Skeletal muscle cell (primary cell): ENCODE data around the gene ALOX12B.
"Not testable (repeated sequence)": the region's sequence is repeated elsewhere in the genome, so short reads cannot be mapped to it uniquely, and the experiment has no call there.

ENCODE experiments used
- DNase-seq: peaks from one replicate; pipeline ENCODE4 v3.0.0-alpha.2; 2010; ENCODE audit warnings: low read depth
- H3K4me3 ChIP-seq: 2 replicates; pipeline ENCODE4 v1.5.1; 2011; ENCODE audit warnings: low read depth, mild to moderate bottlenecking, control low read depth, low read length, moderate library complexity

Gene ALOX12B

DNA sequence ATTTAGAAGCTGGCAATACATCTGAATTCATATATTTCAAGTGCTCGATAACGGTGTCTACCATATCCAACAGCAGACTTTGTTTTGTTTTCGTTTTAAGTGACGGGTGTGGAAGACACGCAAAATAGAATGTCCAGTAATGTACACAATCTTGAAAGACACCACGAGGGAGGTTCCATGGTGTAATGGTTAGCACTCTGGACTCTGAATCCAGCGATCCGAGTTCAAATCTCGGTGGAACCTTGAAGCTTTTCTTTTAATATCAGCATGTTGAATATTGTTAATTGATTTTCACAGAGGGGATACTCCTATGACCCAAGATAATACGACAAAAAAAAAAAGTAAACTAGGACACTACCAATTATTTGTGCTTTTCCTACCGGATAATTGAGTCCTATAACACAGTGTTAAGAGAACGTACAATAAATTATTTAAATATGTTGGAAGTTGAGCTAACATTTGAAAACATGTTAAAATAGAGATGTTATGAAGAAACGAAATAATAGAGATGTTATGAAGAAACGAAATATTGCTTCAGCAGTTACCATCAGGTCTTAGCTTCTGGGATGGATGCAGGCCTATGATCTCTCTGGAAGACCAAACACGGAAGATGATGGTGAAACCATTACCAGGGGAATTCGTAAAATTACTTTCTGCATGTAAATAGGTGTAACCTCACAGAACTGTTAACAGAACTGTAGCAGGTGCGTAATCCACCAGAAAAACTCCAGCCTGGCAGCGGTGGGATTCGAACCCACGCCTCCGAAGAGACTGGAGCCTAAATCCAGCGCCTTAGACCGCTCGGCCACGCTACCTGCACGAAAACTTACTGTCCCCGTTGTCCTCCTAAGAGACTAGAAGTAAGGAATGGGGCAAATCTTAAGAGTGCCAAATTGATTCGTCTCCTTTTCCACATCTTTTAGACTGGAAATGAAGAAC, 32.3 kb upstream of the ALOX12B start:
- peak overlapping the region; percentile 71 for H3K4me3 ChIP-seq
- peak; percentile 66 for DNase-seq

DNA sequence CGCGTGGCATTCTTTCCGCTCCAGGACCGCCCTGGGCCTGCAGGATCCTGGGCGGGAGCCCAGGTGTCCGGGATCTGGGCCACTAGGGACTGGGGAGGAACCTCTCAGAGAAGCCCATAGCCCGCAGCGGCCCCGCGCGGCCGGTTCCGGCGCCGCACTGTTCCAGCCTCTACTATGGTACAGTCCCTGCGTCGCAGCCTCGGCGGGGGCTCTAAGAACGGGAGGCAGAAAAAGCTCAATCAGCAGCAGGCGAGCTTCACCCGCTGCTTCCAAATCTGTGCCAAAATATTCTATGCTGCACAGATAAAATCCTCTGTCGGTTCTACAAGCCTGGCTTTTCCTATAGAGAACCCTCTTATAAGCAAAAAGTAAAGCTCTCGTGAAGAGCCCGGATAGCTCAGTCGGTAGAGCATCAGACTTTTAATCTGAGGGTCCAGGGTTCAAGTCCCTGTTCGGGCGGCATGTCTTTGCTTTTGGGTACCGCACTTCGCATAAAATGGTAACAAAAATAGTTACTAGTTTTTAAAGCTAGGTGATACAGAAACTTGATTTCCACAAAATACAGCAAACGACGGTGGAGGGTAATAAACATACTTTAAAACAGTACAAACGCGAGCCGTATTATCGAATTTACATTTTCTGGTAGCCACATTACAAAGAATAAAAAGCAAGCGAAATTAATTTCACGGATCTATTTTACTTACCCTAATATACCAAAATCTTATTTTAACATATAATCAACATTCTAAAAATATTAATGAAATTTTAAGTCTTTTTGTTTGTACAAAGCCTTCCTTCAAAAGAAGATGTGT, 31.5 kb upstream of the ALOX12B start:
- H3K4me3 ChIP-seq: peak overlapping the region; percentile 57
- no peak for DNase-seq

DNA sequence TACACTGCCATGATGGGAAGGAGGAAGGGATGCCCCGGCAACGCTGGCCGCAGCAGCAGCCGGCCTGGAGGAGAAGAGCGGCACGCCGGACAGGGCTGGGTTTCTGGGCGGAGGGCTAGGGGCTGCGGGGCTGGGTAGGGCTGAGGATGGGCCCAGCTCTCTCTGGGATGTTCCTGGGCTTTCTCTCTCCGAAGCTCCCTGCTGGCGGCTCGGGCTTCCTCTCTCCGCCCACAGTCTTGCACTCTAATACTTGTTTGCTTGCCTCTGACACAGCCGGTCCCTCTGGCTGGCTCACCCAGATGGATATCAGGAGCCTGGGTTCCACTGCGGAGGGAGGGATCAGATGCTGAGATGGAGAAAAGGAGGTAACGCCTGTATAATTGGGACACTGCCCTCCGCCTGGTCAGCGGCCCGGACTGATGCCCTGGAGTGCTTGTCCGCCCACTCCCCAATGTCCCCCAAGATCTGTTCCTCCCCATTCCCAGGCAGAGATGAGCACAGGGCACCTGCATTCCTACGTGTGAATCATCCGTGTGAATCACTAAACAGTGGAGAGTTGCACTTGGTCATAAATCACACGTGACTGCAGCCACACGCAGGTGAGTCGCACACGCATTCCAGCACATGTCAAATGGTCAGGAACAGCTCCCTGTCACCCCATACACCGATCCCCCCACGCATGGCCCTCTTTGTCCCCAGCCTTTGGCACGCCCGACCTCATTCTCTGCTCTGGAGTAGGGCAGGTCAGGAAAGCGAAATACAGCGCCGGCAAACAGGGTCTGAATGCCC, 30.7 kb upstream of the ALOX12B start, which contains the start of gene ALOXE3:
Gene ALOXE3, minus strand, starts transcription at position 535 of the 789 bp plus-strand sequence. Its CDS starts 524 bp downstream, at position 11.
- DNase-seq: no peak
- H3K4me3 ChIP-seq: peak within 1 kb of the TSS; percentile 57

DNA sequence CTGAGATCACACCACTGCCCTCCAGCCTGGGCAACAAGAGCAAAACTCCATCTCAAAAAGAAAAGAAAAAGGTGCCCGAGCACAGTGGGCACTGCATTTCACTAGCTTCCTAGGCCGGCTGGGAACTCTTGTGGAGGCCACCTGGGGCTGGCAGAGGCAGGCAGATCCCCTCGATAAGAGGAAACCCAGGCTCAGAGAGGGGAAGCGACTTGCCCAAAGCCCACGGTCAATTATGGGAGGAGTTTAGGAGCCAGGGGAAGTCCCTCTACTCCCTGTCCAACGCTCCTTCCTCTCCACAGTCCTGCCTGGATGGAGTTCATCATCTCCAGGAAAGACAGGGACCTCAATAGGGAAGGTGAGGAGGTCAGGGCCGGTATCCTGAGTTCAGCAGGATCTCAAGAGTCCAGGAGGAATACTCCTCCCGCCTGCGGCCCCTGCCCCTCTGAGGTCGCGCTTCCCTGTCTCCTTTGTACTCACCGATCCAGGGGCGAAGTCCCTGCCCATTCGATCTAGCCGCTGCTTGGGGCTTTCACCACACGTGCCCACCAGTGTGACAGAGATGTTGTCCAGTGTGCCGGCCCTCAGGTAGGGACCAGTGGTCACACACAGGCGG, 30.0 kb upstream of the ALOX12B start:
- no peak for DNase-seq

DNA sequence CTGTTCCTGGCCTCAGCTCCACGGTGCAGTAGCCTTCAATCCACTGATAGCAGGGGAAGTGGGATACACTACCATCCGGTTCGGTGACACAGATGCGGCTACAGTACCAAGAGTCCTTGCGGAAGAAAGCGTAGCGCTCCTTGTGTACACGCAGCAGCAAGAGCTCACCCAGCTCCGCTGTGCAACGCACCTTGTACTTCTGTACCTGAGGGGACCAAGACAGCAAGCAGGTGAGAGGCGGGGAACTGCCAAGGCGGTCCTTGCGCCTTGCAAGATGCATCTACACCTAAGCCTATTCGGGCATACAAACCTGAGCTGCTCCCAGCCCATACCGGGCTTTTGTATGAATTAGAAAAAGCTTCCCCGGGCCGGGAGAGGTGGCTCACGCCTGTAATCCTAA, 29.3 kb upstream of the ALOX12B start:
- no peak for DNase-seq
- no peak overlapping the region for H3K4me3 ChIP-seq

More for the DNA sequence above, 30.0 kb upstream of the ALOX12B start:
- peak overlapping the region; percentile 57 for H3K4me3 ChIP-seq

DNA sequence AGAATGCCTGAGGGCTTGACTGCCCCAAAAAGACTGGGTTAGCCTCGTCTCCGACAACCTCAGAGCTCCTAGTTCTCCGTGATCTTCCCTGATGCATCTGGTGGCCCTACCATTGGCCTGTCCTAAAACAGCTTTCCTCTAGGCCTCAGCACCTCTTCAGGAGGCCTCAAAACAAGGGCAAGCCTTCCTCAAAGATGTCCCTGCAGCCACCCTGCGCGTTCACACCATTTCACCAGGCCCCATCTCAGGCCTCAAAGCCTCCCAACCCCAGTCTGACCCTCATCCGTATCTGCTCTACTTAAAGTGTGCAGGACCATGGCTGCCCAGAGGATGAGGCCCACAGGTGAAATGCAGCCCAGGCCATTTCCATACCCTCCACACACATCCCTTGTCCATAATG, 23.4 kb upstream of the ALOX12B start:
- DNase-seq: no peak

DNA sequence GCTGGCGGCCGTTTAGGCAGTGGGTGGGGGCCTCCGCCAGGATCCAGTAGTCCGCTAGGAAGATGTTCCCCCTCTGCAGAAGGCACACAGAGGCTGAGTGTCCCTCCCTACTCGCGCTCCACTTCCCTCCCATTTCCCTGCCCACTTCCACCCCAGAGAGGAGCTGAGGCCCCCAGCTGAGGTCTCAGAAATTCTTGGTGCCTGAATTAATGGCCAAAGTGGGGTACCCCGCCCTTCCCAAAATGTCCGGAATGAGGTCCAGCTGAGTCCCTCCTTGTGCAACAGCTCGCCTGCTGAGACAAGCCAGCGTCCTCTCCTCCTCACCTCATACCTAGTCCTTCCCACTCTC, 22.9 kb upstream of the ALOX12B start:
- peak overlapping the region; percentile 35 for H3K4me3 ChIP-seq
- no peak for DNase-seq

More for the DNA sequence above, 23.4 kb upstream of the ALOX12B start:
- H3K4me3 ChIP-seq: no peak overlapping the region

DNA sequence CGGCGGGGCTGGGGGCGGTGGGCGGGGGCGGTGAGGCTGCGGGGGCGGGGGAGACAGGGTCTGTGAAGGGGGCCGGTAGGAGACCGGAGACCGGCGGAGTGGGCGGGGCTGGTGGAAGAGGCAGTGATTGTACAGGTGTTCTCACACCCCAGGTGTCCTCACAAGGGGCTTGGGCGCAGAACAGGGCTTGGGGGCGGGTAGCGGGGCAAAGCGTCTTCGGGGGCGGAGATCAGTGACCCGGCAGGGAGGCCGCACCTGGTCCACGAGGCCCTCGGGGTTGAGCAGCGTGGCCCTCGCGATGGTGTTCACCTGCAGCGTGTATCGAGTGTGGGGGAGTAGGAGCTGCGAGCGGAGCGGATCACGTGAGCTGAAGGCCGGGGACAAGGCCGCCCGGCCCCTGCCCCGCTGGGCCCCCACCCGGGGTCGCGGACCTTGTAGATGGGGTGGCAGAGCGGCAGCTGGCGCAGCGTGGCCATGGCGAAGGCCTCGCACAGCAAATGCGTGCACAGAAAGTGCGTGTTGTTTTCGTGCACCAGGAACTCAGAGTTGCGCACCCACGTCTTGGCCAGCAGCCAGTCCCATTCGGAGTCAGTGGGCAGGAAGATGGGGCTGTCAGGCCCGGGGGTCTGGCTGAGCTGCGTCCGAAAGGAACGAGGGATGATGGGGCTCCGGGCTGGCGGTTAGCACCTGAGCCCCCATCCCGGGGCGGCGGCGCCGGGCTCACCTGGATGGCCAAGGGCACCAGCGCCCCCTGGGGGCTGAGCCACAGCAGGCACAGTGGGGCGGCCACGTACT, 22.3 kb upstream of the ALOX12B start:
- peak overlapping the region; percentile 35 for H3K4me3 ChIP-seq
- no peak for DNase-seq

DNA sequence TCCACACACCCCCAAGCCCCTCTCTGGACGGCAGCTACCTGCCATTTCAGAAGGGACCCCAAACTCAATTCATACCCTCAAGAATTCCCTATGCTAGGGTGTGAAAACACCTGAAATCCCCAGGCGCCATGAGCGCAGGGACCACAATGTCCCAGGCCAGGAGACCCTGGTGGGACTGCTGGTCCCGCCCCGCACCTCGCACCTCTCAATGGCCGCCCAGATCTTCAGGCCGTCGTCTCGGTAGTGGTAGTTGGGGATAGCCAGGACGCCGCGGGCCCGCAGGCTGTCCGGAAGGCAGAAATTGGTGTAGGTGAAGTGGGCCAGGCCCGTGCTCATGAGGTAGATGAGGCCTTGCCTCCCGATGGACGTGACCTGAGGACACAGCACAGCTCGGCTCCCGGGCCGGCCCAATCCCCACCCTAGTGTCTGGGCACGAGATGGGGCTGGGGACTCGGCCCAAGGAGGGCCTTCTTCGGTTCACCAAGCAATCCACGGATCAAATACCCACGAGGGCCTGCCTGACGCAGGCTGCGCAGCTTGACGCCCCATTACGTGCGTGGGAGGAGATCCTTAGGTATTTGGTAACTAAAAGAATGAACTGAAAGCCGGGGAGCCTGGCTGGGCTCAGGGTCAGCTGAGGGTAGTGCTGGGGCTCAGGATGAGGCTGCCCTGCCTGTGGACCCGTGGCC, 21.6 kb upstream of the ALOX12B start:
- H3K4me3 ChIP-seq: no peak overlapping the region
- DNase-seq: no peak

DNA sequence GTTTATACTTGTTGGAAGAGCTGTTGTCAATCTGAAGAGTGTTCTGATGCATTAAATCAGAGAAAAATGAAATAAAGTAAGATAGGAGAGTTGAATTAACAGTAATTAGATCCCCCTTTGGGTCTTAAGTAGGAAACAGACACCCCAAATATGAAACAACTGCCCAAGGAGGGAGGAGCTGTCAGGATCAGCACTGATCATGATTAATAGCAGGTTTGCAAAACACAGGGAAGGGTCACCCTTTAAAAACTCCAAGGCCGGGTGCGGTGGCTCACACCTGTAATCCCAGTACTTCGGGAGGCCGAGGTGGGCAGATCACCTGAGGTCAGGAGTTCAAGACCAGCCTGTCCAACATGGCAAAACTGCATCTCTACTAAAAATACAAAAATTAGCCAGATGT, 19.5 kb upstream of the ALOX12B start:
- DNase-seq, H3K4me3 ChIP-seq: not testable (repeated sequence)

DNA sequence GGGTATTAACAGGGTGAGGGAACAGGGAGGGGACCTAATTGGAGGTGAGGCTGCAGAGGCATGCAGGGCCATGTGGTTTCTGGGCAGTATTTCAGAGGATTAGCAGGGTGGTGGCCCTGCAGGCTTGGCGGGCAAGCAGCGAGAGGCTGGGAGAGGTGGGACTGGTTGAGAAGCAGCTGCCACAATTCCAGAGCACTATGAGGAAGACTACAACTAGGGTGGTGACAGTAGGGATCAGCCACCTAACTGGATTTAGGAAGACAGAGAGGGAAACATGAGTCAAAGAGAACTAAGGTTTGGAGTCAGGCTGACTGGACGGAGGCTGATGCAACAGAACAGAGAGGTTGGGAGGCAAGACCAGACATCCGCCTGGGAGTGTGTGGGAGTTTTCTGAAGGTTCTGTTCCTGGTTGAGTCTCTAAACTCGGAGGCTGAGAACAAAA, 18.5 kb upstream of the ALOX12B start:
- no peak for DNase-seq
- no peak overlapping the region for H3K4me3 ChIP-seq

DNA sequence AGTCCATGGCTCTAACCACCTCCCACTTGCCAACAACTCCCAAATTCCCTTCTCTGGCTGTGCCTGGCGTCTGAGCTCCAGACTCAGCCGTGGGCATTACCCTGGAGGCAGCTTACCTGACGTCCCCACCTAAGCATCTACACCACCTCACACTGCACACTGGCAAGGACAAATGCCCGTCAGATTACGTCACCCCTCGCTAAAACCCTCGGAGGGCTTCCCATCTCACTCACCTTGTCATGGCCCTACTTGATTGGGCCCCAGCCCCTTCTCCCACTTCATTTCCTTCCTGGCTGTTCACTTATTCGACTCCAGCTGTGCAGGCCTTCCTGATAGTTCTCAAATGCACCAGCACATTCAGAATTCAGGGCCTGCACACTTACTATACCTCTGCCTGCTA, 17.4 kb upstream of the ALOX12B start:
- DNase-seq: no peak
- H3K4me3 ChIP-seq: no peak overlapping the region

DNA sequence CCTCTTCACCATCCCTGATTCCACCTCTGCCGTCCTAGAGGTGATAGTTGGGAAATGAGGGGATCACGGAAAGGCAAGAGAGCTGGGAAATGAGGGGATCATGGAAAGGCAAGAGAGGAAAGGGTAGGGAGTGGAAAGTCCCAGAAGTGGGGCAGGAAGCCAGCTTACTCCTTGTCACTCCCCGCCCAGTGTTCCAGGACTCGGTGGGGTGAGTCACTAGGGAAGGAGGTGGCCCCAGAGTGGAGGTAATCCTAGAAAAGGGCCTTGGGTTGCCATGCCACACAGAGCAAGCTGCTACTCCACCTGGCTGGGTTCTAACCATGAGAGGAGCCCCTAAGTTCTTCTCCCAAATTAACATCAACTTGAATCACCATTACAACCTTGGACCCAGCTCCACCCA, 16.0 kb upstream of the ALOX12B start:
- H3K4me3 ChIP-seq: no peak overlapping the region
- DNase-seq: no peak

DNA sequence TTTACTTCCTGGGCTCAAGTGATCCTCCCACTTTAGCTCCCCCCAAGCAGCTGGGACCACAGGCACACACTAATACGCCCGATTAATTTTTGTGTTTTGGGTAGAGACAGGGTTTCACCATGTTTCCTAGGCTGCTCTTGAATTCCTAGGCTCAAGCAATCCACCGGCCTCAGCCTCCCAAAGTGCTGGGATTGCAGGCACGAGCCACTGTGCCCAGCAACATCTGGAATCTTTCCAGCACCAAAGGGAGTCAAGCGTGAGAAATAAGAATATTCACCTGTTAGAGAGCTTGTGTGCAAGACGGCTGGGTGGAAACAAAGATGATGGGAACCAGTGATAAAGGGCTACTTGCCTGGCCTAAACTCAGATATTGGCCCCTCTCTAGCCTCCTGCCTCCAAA, 14.2 kb upstream of the ALOX12B start:
- DNase-seq: no peak
- no peak overlapping the region for H3K4me3 ChIP-seq

DNA sequence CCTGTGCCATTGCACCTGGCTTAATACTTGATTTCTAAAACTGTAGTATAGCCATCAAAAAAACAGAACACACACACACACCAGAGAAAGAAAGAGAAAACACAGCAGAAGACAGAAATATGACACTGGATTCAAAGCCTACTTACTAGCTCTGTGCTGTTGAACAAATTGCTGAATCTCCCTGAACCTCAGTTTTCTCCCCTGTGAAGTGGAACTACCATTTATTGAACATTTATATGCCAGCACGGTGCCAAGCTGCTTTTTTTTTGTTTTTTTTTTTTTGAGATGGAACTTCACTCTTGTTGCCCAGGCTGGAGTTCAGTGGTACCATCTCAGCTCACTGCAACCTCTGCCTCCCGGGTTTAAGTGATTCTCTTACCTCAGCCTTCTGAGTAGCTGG, 13.2 kb upstream of the ALOX12B start:
- H3K4me3 ChIP-seq: no peak overlapping the region
- no peak for DNase-seq

DNA sequence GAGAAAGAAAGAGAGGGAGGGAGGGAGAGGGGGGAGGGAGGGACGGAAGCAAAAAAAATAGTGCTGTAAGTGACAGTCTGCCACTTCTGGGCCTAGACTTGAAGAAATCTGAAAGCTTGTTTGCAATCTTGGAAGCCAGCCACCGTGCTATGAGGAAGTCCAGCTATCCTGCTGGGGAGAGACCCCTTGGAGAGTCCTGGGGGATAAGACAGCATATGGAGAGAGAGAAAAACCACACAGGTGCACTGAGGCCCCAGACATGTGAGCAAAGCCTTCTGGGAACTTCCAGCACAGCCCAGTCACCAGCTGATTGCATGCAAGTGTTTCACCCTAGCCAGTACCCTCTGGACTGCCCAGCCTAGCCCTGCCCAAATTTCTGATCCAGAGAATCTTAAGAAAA, 12.6 kb upstream of the ALOX12B start:
- no peak for DNase-seq
- H3K4me3 ChIP-seq: no peak overlapping the region

DNA sequence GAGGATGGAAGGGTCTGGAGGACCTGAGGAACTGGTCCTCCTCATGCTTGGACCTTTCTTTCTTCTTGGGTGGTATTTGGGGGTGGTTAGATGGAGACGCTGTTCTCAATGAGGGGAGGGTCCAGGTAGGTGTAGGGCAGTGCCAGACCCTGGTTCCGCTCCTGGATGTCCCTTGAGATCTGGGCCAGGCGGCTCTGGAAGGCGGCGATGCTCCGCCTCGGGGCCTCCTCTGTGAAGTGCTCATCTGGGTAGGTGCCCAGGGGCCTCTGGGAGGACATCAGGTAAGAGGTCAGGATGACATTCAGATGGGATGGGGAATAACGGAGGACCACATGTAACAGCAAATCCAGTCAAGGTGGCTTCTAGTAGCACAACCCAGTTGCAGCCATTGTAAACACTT, 9.0 kb upstream of the ALOX12B start:
- H3K4me3 ChIP-seq: no peak overlapping the region
- no peak for DNase-seq

DNA sequence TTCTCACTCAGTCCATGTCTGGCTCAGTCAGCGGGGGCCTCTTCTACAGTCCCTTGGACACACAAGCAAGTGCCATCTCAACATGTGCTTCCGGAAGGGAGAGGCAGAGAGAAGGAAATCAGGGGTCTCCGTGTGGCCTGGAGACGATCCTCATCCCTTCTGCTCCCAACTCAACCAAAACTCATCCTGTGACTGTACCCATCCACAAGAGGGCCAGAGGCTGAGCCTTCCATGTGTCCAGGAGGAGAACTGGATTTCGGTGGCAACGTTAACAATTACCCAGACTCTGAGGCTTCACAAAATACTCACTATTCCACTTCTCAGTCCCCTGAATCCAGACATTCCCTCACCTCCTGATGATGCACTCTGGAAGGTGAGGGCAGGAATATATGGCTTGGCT, 7.8 kb upstream of the ALOX12B start:
- H3K4me3 ChIP-seq: no peak overlapping the region
- no peak for DNase-seq
